ENCODE measurements around the gene DUSP16. TPM values are rescaled to one million over a fixed set of nuclear protein-coding genes. Genes with fewer than 3 reads are reported as not detected.

Gene DUSP16
- total RNA-seq, 1 donor from 2014 or later = 26.1 TPM

GRCh38 chr12:12562016-12562483, 613 bp downstream of the DUSP16 start:
- Mint-ChIP-seq H3K4me3 (peak overlapping the region; percentile 90), H3K27ac (peak overlapping the region; percentile 96), H3K9me3 (peaks cover 16% of the 10 kb centered on the region), H3K4me1 (peaks cover 20% of the 10 kb centered on the region), H3K27me3 (ENCODE audit: insufficient read depth, low read depth) (peaks cover 2% of the 10 kb centered on the region), H3K36me3 (peaks cover 5% of the 10 kb centered on the region)
- no peaks in the 10 kb centered on the region for H3K36me3 ChIP-seq
- no peaks in the 10 kb centered on the region for H3K27me3 ChIP-seq
- H3K27ac ChIP-seq = peak overlapping the region; percentile 99
- no peak for TF ChIP-seq EZH2phosphoT487 (IDR thresholded peaks at IDR 0.05)
- TF ChIP-seq EZH2 (IDR thresholded peaks at IDR 0.05) = no peak
- no peak for TF ChIP-seq CTCF (IDR thresholded peaks at IDR 0.05)
- peak overlapping the region; percentile 94 for H3K9ac ChIP-seq
- H3K4me3 ChIP-seq = peak overlapping the region; percentile 85
- H3K4me2 ChIP-seq = peak overlapping the region; percentile 87
- peaks cover 44% of the 10 kb centered on the region for H3K79me2 ChIP-seq (ENCODE audit: low read depth)
- peaks cover 9% of the 10 kb centered on the region for H4K20me1 ChIP-seq (ENCODE audit: low read depth)
- DNase-seq (ENCODE audit: low spot score) = peak; percentile 78
- no peaks in the 10 kb centered on the region for H3K9me3 ChIP-seq (ENCODE audit: low read depth)
- peak overlapping the region; percentile 87 for H2AFZ ChIP-seq (replicated peaks)
- H3F3A ChIP-seq (ENCODE audit: low read depth) = peaks cover 35% of the 10 kb centered on the region
- H3K4me1 ChIP-seq = peaks cover 28% of the 10 kb centered on the region

- Histone ChIP-seq H3K27me3 (no peaks in the 10 kb centered on the region), H4K20me1 (ENCODE audit: low read depth) (peaks cover 9% of the 10 kb centered on the region), H3K79me2 (ENCODE audit: low read depth) (peaks cover 50% of the 10 kb centered on the region), H3K4me3 (peak overlapping the region; percentile 85), H3K36me3 (no peaks in the 10 kb centered on the region), H2AFZ (replicated peaks) (peak overlapping the region; percentile 87), H3K4me2 (peak overlapping the region; percentile 87), H3K9ac (peak overlapping the region; percentile 94), H3F3A (ENCODE audit: low read depth) (peaks cover 35% of the 10 kb centered on the region), H3K4me1 (peaks cover 28% of the 10 kb centered on the region), H3K27ac (peak overlapping the region; percentile 99), H3K9me3 (ENCODE audit: low read depth) (no peaks in the 10 kb centered on the region)
- H3K27ac Mint-ChIP-seq = peak overlapping the region; percentile 76
- peaks cover 7% of the 10 kb centered on the region for H3K36me3 Mint-ChIP-seq
- H3K27me3 Mint-ChIP-seq (ENCODE audit: insufficient read depth, low read depth) = peaks cover 2% of the 10 kb centered on the region
- TF ChIP-seq CTCF (IDR thresholded peaks at IDR 0.05) = peak; percentile 6
- TF ChIP-seq EZH2phosphoT487 (IDR thresholded peaks at IDR 0.05) = no peak
- H3K4me3 Mint-ChIP-seq = peak overlapping the region; percentile 84
- DNase-seq (ENCODE audit: low spot score) = peak; percentile 77
- peaks cover 14% of the 10 kb centered on the region for H3K9me3 Mint-ChIP-seq
- H3K4me1 Mint-ChIP-seq = peaks cover 20% of the 10 kb centered on the region
Observed at GRCh38 chr12:12561371-12562015, 1.2 kb downstream of the DUSP16 start.

GRCh38 chr12:12560587-12561370, 1.9 kb downstream of the DUSP16 start:
- Mint-ChIP-seq H3K9me3 (peaks cover 14% of the 10 kb centered on the region), H3K27me3 (ENCODE audit: insufficient read depth, low read depth) (peaks cover 2% of the 10 kb centered on the region), H3K36me3 (peaks cover 7% of the 10 kb centered on the region), H3K27ac (peak overlapping the region; percentile 76), H3K4me3 (peak overlapping the region; percentile 84), H3K4me1 (peaks cover 20% of the 10 kb centered on the region)
- Histone ChIP-seq H2AFZ (replicated peaks) (peak overlapping the region; percentile 87), H3K79me2 (ENCODE audit: low read depth) (peaks cover 57% of the 10 kb centered on the region), H3K36me3 (no peaks in the 10 kb centered on the region), H3K27me3 (no peaks in the 10 kb centered on the region), H3K4me1 (peaks cover 28% of the 10 kb centered on the region), H3K27ac (peak overlapping the region; percentile 99), H3K4me3 (peak overlapping the region; percentile 85), H3K4me2 (peak overlapping the region; percentile 87), H3K9me3 (ENCODE audit: low read depth) (no peaks in the 10 kb centered on the region), H3F3A (ENCODE audit: low read depth) (peaks cover 35% of the 10 kb centered on the region), H3K9ac (peak overlapping the region; percentile 94), H4K20me1 (ENCODE audit: low read depth) (peaks cover 9% of the 10 kb centered on the region)
- peak; percentile 25 for DNase-seq (ENCODE audit: low spot score)
- TF ChIP-seq CTCF (IDR thresholded peaks at IDR 0.05) (no peak), EZH2phosphoT487 (IDR thresholded peaks at IDR 0.05) (no peak), EZH2 (IDR thresholded peaks at IDR 0.05) (no peak)

Measured in neural progenitor cell (in vitro differentiated cells).